NCI-H128 (cell line): ENCODE measurements around the gene NDUFV2.
A peak's percentile ranks its signal among the peaks of the same experiment; 100 is the strongest.

Experiments
- DNase-seq: peaks from one replicate; lab custom pipeline; 2025; ENCODE audit not compliant: unreplicated experiment; lab: John Stamatoyannopoulos, UW

Gene NDUFV2

GRCh38 chr18:9102508-9103375, at the start of gene NDUFV2:
NDUFV2 (plus strand) TSS chr18:9102699; CDS start chr18:9102744, 45 bp downstream.
- DNase-seq = peak; percentile 93

- DNase-seq = no peak
Observed at GRCh38 chr18:9053814-9054213, 48.7 kb upstream of the NDUFV2 start.

- no peak for DNase-seq
Observed at GRCh38 chr18:9055185-9055584, 47.3 kb upstream of the NDUFV2 start.

- no peak for DNase-seq
Observed at GRCh38 chr18:9055626-9056025, 46.9 kb upstream of the NDUFV2 start.

GRCh38 chr18:9057646-9058045, 44.9 kb upstream of the NDUFV2 start:
- DNase-seq = no peak

- DNase-seq = no peak
Observed at GRCh38 chr18:9058406-9058805, 44.1 kb upstream of the NDUFV2 start.

- no peak for DNase-seq
Observed at GRCh38 chr18:9062418-9062751, 40.1 kb upstream of the NDUFV2 start.

- no peak for DNase-seq
Observed at GRCh38 chr18:9065864-9066263, 36.6 kb upstream of the NDUFV2 start.

GRCh38 chr18:9066358-9066757, 36.1 kb upstream of the NDUFV2 start:
- DNase-seq = no peak

- DNase-seq = no peak
Observed at GRCh38 chr18:9066817-9067306, 35.6 kb upstream of the NDUFV2 start.

GRCh38 chr18:9067823-9068222, 34.7 kb upstream of the NDUFV2 start:
- no peak for DNase-seq

- no peak for DNase-seq
Observed at GRCh38 chr18:9068346-9068745, 34.2 kb upstream of the NDUFV2 start.

- DNase-seq = no peak
Observed at GRCh38 chr18:9069601-9070000, 32.9 kb upstream of the NDUFV2 start.

GRCh38 chr18:9070212-9070611, 32.3 kb upstream of the NDUFV2 start:
- DNase-seq = no peak

- no peak for DNase-seq
Observed at GRCh38 chr18:9079818-9080528, 22.5 kb upstream of the NDUFV2 start.

- no peak for DNase-seq
Observed at GRCh38 chr18:9081940-9082339, 20.6 kb upstream of the NDUFV2 start.

- DNase-seq = no peak
Observed at GRCh38 chr18:9082711-9083510, 19.6 kb upstream of the NDUFV2 start.

- DNase-seq = no peak
Observed at GRCh38 chr18:9086015-9086414, 16.5 kb upstream of the NDUFV2 start.

- DNase-seq = no peak
Observed at GRCh38 chr18:9086624-9087023, 15.9 kb upstream of the NDUFV2 start.

- no peak for DNase-seq
Observed at GRCh38 chr18:9087144-9087543, 15.4 kb upstream of the NDUFV2 start.

GRCh38 chr18:9088252-9088651, 14.2 kb upstream of the NDUFV2 start:
- DNase-seq = no peak
